Measurements from ENCODE around the gene PDE4D. TPM values are rescaled to one million over a fixed set of nuclear protein-coding genes. Genes with fewer than 3 reads are reported as not detected.

The PDE4D gene
- total RNA-seq, 6 experiments from 2014 or later, result 1.6 to 10.3 (median 5.6) TPM

DNA sequence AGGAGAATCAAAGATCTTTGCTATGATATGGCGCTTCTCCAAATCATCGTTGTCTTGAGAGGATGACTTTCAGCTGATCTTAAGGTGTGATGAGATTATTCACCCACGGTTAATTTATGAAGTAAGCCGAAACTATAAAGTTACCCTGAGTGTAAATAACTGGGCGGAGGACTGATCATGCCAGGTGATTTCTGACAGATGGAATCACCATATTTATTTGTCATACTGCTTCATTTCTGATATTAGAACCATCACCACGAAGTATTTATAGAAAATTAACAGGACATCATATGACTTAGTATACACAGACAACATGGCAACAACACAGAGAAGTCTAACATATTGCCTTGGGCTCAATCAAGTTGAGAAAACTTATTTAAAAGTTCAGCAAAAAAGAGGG is 708.8 kb downstream of the PDE4D start:
- WGBS (ENCODE audit: insufficient coverage, low coverage, low lambda C conversion rate, missing lambda C conversion rate), result 76% methylated on average over 6 of the region's 6 CpGs
- Histone ChIP-seq H3K27ac (no peak overlapping the region), H3K9me3 (no peaks in the 10 kb centered on the region), H3K4me1 (no peaks in the 10 kb centered on the region), H3K4me3 (no peak overlapping the region), H3K27me3 (no peaks in the 10 kb centered on the region), H3K36me3 (no peaks in the 10 kb centered on the region)
- intact Hi-C loops (cut with DNase I), result loop anchor here in 1 of 2 donors (10.0 kb wide), 1 partner anchor 190 kb away; no protein-coding TSS in a partner anchor
- TF ChIP-seq POLR2A (IDR thresholded peaks at IDR 0.05), result no peak
- TF ChIP-seq, protein P1, sequence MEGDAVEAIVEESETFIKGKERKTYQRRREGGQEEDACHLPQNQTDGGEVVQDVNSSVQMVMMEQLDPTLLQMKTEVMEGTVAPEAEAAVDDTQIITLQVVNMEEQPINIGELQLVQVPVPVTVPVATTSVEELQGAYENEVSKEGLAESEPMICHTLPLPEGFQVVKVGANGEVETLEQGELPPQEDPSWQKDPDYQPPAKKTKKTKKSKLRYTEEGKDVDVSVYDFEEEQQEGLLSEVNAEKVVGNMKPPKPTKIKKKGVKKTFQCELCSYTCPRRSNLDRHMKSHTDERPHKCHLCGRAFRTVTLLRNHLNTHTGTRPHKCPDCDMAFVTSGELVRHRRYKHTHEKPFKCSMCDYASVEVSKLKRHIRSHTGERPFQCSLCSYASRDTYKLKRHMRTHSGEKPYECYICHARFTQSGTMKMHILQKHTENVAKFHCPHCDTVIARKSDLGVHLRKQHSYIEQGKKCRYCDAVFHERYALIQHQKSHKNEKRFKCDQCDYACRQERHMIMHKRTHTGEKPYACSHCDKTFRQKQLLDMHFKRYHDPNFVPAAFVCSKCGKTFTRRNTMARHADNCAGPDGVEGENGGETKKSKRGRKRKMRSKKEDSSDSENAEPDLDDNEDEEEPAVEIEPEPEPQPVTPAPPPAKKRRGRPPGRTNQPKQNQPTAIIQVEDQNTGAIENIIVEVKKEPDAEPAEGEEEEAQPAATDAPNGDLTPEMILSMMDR (IDR thresholded peaks at IDR 0.05), result no peak
- ATAC-seq (no peak), DNase-seq (no peak)

DNA sequence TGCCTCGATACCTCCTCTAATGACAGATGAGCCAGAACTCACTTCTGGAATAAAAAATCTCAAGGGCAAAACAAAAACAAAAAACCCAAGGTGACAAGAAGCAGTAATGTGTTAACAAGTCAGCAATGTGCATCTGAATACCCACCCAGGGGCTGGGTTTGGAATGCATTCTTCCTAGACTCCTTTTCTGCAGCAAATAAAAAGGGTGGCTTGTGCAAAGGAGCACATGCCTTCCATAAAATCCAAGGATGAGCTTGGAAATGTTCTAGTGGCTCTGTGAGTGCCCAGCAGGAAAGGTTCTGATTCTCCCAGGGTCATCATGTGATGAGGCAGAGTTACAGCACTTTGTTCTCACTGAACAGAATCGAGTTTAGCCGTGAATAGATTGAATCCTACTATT is 710.8 kb downstream of the PDE4D start:
- H3K4me1 ChIP-seq, result no peaks in the 10 kb centered on the region
- no peaks in the 10 kb centered on the region for H3K27me3 ChIP-seq
- intact Hi-C loops (cut with DNase I), result loop anchor here in 1 of 2 donors (10.0 kb wide), 1 partner anchor 192 kb away; no protein-coding TSS in a partner anchor
- H3K27ac ChIP-seq, result no peak overlapping the region
- H3K4me3 ChIP-seq, result no peak overlapping the region
- no peaks in the 10 kb centered on the region for H3K36me3 ChIP-seq
- DNase-seq, result no peak
- H3K9me3 ChIP-seq, result no peaks in the 10 kb centered on the region
- no peak for TF ChIP-seq POLR2A (IDR thresholded peaks at IDR 0.05)
- TF ChIP-seq, protein P1 (IDR thresholded peaks at IDR 0.05), result no peak
- WGBS (ENCODE audit: insufficient coverage, low coverage, low lambda C conversion rate, missing lambda C conversion rate), result 86% methylated on average over 3 of the region's 3 CpGs
- ATAC-seq, result no peak

DNA sequence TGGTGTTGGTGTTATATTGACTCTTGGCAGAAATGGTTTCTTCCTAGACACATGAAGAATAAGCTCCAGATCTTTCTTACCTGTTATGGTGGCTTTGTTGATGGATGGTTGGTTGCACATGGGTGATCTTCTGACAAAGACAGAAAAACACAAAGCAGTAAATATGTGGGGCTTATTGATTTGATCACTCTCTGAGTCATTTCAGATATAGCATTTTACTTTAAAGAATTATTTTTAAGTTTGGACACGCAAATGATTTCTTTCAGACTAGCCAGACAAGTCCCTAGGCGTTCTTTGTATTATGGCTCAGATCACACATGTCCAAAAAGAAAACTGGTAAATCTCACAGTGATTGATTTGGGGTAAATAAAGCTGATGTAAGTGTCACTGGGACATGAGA is 713.0 kb downstream of the PDE4D start:
- intact Hi-C loops (cut with DNase I), result loop anchor here in 1 of 2 donors (10.0 kb wide), 1 partner anchor 194 kb away; no protein-coding TSS in a partner anchor
- 86% methylated on average over 2 of the region's 2 CpGs for WGBS (ENCODE audit: insufficient coverage, low coverage, low lambda C conversion rate, missing lambda C conversion rate)

DNA sequence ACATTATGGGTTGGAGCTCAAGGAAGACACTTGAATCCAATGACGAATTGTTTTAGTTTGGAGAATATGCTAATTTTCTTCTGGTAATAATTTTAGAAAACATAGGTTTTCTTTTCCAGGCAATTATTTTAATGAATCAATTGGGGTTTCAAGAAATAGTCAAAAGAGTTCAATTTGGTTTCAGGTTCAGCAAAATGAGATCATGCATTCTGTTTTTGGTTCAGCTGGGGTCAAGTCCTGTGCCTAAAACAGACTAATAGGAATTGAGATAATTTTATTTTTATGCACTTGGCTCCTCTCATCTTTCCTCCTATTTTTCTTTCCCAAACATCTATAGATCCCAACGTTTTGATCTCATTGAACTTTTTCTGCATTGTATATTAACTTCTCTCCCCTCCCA is 713.8 kb downstream of the PDE4D start:
- TF ChIP-seq, protein P1 (IDR thresholded peaks at IDR 0.05), result no peak
- TF ChIP-seq POLR2A (IDR thresholded peaks at IDR 0.05), result no peak
- Histone ChIP-seq H3K27me3 (no peaks in the 10 kb centered on the region), H3K4me3 (no peak overlapping the region), H3K4me1 (no peaks in the 10 kb centered on the region), H3K36me3 (no peaks in the 10 kb centered on the region), H3K27ac (no peak overlapping the region), H3K9me3 (no peaks in the 10 kb centered on the region)
- ATAC-seq, result no peak
- 60% methylated on average over 2 of the region's 2 CpGs for WGBS (ENCODE audit: insufficient coverage, low coverage, low lambda C conversion rate, missing lambda C conversion rate)
- no peak for DNase-seq
- intact Hi-C loops (cut with DNase I), result loop anchor here in 1 of 2 donors (10.0 kb wide), 1 partner anchor 195 kb away; no protein-coding TSS in a partner anchor

More for the DNA sequence above, 713.0 kb downstream of the PDE4D start:
- H3K9me3 ChIP-seq, result no peaks in the 10 kb centered on the region
- DNase-seq (no peak), ATAC-seq (no peak)
- no peak overlapping the region for H3K27ac ChIP-seq
- H3K27me3 ChIP-seq, result no peaks in the 10 kb centered on the region
- no peak overlapping the region for H3K4me3 ChIP-seq
- H3K36me3 ChIP-seq, result no peaks in the 10 kb centered on the region
- no peaks in the 10 kb centered on the region for H3K4me1 ChIP-seq
- TF ChIP-seq, protein P1 (IDR thresholded peaks at IDR 0.05), result no peak

DNA sequence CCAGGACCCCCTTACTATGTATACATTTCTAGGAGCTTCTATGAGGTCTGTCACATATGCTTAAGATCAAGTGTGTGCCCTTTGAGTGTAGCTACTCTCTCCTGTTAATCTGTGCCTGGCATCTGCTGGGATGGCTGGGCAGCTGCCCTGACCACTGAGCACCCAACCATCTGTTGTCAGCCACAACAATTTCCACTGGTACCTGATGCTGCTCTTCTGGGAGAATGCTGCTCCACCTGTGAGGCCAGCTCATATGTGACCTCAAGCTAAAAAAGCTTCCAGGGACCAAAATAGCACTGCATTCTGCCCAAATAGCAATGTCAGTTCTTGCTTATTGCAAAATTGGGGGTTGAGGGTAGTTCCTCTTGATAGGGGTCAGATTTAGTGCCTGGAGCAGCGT is 715.0 kb downstream of the PDE4D start:
- Histone ChIP-seq H3K27ac (no peak overlapping the region), H3K4me3 (no peak overlapping the region), H3K9me3 (no peaks in the 10 kb centered on the region), H3K36me3 (no peaks in the 10 kb centered on the region), H3K27me3 (no peaks in the 10 kb centered on the region), H3K4me1 (no peaks in the 10 kb centered on the region)
- intact Hi-C loops (cut with DNase I), result no loop called here
- TF ChIP-seq, protein P1 (IDR thresholded peaks at IDR 0.05), result no peak
- no peak for TF ChIP-seq POLR2A (IDR thresholded peaks at IDR 0.05)
- DNase-seq (no peak), ATAC-seq (no peak)
- WGBS (ENCODE audit: insufficient coverage, low coverage, low lambda C conversion rate, missing lambda C conversion rate), result 57% methylated on average over 1 of the region's 1 CpG

All from right lobe of liver (tissue), 6 donors.